ENCODE results near the gene ANGPTL2. TPM values are rescaled to one million over a fixed set of nuclear protein-coding genes. Genes with fewer than 3 reads are reported as not detected.

Gene ANGPTL2
- total and polyA plus RNA-seq, 9 of the 15 experiments (the other 6 are each of a cell fraction or from before 2014, with no cell fraction given): not detected

DNA sequence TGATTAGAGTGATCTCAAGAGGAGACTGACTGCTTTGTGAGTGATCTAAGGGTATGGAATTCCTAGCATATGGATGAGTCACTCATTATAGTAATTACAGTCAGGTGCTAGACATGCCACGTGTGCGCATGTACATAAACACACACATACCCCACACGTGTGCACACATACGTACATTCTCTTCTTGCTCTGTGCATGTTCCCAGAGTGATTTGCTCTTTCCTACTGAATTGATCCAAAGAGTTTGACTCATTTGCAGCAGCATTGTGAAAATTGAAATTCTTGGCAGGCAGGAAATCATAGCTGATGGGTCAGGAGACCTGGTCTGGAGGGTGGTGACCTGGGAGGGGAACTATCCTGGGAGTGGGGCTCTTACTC lies 63.8 kb downstream of the ANGPTL2 start:
- no peaks in the 10 kb centered on the region for H3K4me1 ChIP-seq (replicated peaks in 1 of 2; ENCODE audit: control insufficient read depth in 2 of 2, insufficient read depth in 2 of 2, low read length in 2 of 2)
- FAIRE-seq (no peak), DNase-seq (ENCODE audit: extremely low read depth in 1 of 4, low spot score in 3 of 4) (no peak), ATAC-seq (no peak)
- H3K79me2 ChIP-seq (ENCODE audit: control insufficient read depth, insufficient read depth, low read length): no peaks in the 10 kb centered on the region
- H3K27ac ChIP-seq (ENCODE audit: extremely low read depth, low read depth, low read length): no peak overlapping the region
- H3K27me3 ChIP-seq (ENCODE audit: control insufficient read depth in 2 of 2, insufficient read depth in 2 of 2, low read length in 2 of 2): peaks cover 3 to 11% of the 10 kb centered on the region in 2 experiments; a peak in 3 of 5 replicates
- no peaks in the 10 kb centered on the region for H3K9me1 ChIP-seq (ENCODE audit: control insufficient read depth, insufficient read depth, low read length)
- TF ChIP-seq, protein P1, sequence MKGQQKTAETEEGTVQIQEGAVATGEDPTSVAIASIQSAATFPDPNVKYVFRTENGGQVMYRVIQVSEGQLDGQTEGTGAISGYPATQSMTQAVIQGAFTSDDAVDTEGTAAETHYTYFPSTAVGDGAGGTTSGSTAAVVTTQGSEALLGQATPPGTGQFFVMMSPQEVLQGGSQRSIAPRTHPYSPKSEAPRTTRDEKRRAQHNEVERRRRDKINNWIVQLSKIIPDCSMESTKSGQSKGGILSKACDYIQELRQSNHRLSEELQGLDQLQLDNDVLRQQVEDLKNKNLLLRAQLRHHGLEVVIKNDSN (CRISPR knock-in tag; IDR thresholded peaks at IDR 0.05): peak; percentile 14; the same call in 1 of the 2 replicates
- TF ChIP-seq MTF1 (CRISPR knock-in tag; IDR thresholded peaks at IDR 0.05; ENCODE audit: borderline replicate concordance) (no peak), MEF2D (tag; conservative IDR thresholded peaks at IDR 0.05; ENCODE audit: low read depth) (no peak), ELF1 (tag; IDR thresholded peaks at IDR 0.05) (no peak), ZC3H11A (IDR thresholded peaks at IDR 0.05; ENCODE audit: low read depth, low read length) (no peak), TRIM24 (IDR thresholded peaks at IDR 0.05) (no peak), GABPB2 (CRISPR knock-in tag; conservative IDR thresholded peaks at IDR 0.05) (no peak), PTTG1 (tag; IDR thresholded peaks at IDR 0.05; ENCODE audit: low read depth) (no peak), BHLHE40 (IDR thresholded peaks at IDR 0.05; ENCODE audit: low read length) (0 out of 2 replicates have a peak, but pooled peaks have one; percentile 59), FOSL1 (tag; conservative IDR thresholded peaks at IDR 0.05) (peak; percentile 54), ZNF766 (CRISPR knock-in tag; conservative IDR thresholded peaks at IDR 0.05) (no peak), ZNF23 (CRISPR knock-in tag; IDR thresholded peaks at IDR 0.05) (no peak), PHF8 (IDR thresholded peaks at IDR 0.05; ENCODE audit: borderline replicate concordance, low read length) (no peak), ZNF12 (CRISPR knock-in tag; IDR thresholded peaks at IDR 0.05) (no peak)
- BruUV-seq (replicated peaks): no TSS peak
- H3K36me3 ChIP-seq (ENCODE audit: control insufficient read depth, insufficient read depth, low read length): no peaks in the 10 kb centered on the region
- in situ Hi-C loops (cut with MboI) (no loop called here), intact Hi-C loops (cut with micrococcal nuclease) (no loop called here)
- no peak overlapping the region for H3K4me3 ChIP-seq
- H2AFZ ChIP-seq (ENCODE audit: low read depth, low read length): no peak overlapping the region
- POLR2A ChIA-PET: interaction anchor here (0.5 to 0.6 kb wide), 2 partner anchors 70 to 250 kb away, joined by 3 to 4 read pairs; no protein-coding TSS in a partner anchor
- CTCF ChIA-PET (ENCODE audit: low intra/inter-chr PET ratio): no interaction called here
- no peaks in the 10 kb centered on the region; the same call in 1 of the 2 replicates for H4K20me1 ChIP-seq (replicated peaks; ENCODE audit: control insufficient read depth, insufficient read depth, low read length)
- no peak overlapping the region for H3K4me2 ChIP-seq (ENCODE audit: insufficient read depth, low read length)
- WGBS (ENCODE audit: insufficient coverage, low coverage, missing lambda C conversion rate): 40% methylated on average over 4 of the region's 4 CpGs
- H3K9me3 ChIP-seq (replicated peaks; ENCODE audit: control insufficient read depth, insufficient read depth, low read depth, low read length): no peaks in the 10 kb centered on the region
- H3K9ac ChIP-seq (ENCODE audit: insufficient read depth in 1 of 2, low read depth in 2 of 2, low read length in 2 of 2): no peak overlapping the region

Measured in K562 (cell line).